ENCODE data around the gene CELF2.
"Not testable (repeated sequence)": the region's sequence is repeated elsewhere in the genome, so short reads cannot be mapped to it uniquely, and the experiment has no call there.

The CELF2 gene

GRCh38 chr10:11178606-11179515, 161.2 kb downstream of the CELF2 start:
- DNase-seq, result peak; percentile 16

GRCh38 chr10:11179516-11180105, 161.9 kb downstream of the CELF2 start:
- no peak for DNase-seq

GRCh38 chr10:11180228-11180627, 162.6 kb downstream of the CELF2 start:
- DNase-seq, result no peak

GRCh38 chr10:11181978-11182377, 164.3 kb downstream of the CELF2 start:
- DNase-seq, result no peak

- DNase-seq, result no peak
Observed at GRCh38 chr10:11183015-11183414, 165.3 kb downstream of the CELF2 start.

- no peak for DNase-seq
Observed at GRCh38 chr10:11184093-11184492, 166.4 kb downstream of the CELF2 start.

- not testable (repeated sequence) for DNase-seq
Observed at GRCh38 chr10:11185128-11185665, 167.5 kb downstream of the CELF2 start.

GRCh38 chr10:11186374-11186773, 168.7 kb downstream of the CELF2 start:
- no peak for DNase-seq

GRCh38 chr10:11189582-11190376, 172.1 kb downstream of the CELF2 start:
- no peak for DNase-seq

GRCh38 chr10:11191190-11191589, 173.5 kb downstream of the CELF2 start:
- no peak for DNase-seq

- no peak for DNase-seq
Observed at GRCh38 chr10:11191678-11192077, 174.0 kb downstream of the CELF2 start.

GRCh38 chr10:11192304-11193000, 174.8 kb downstream of the CELF2 start:
- DNase-seq, result no peak

GRCh38 chr10:11193001-11193551, 175.4 kb downstream of the CELF2 start:
- DNase-seq, result no peak

GRCh38 chr10:11194859-11195586, 177.4 kb downstream of the CELF2 start:
- DNase-seq, result no peak

GRCh38 chr10:11195623-11196022, 178.0 kb downstream of the CELF2 start:
- no peak for DNase-seq

- DNase-seq, result no peak
Observed at GRCh38 chr10:11197266-11197712, 179.6 kb downstream of the CELF2 start.

GRCh38 chr10:11197878-11198277, 180.2 kb downstream of the CELF2 start:
- no peak for DNase-seq

GRCh38 chr10:11201911-11202310, 184.2 kb downstream of the CELF2 start:
- DNase-seq, result no peak

GRCh38 chr10:11204351-11204942, 186.8 kb downstream of the CELF2 start:
- no peak for DNase-seq

- DNase-seq, result no peak
Observed at GRCh38 chr10:11205030-11205772, 187.5 kb downstream of the CELF2 start.

Data from HCEC 1CT (cell line).